Gastrocnemius medialis (tissue), 4 donors: ENCODE data around the gene TIMD4. TPM values are rescaled to one million over a fixed set of nuclear protein-coding genes. Genes with fewer than 3 reads are reported as not detected.
"Not testable (repeated sequence)": the region's sequence is repeated elsewhere in the genome, so short reads cannot be mapped to it uniquely, and the experiment has no call there.

Source experiments
- ATAC-seq, 2 donors: fragments of 150-250 bp; one replicate each; pipeline ENCODE4 v1.9.1; 2016
- DNase-seq, 2 donors: peaks; one replicate each; pipeline ENCODE4 v3.0.0-alpha.2; 2019
- H3K27ac ChIP-seq, 4 donors: fragments of 200-600 bp; sonication (generic); 1 replicate in 1 of 4; 2 replicates in 3 of 4; pipeline ENCODE4 v1.5.1; 2016 to 2018; ENCODE audit warnings: mild to moderate bottlenecking in 2 of 4, moderate library complexity in 1 of 4
- H3K27me3 ChIP-seq, 3 donors: fragments of 200-600 bp; sonication (generic) in 2 of 3; 1 replicate in 1 of 3; 2 replicates in 2 of 3; pipeline versions ENCODE4 v1.5.1 to v1.6.0; 2016 to 2019; ENCODE audit warnings: mild to moderate bottlenecking in 1 of 3, moderate library complexity in 1 of 3
- H3K36me3 ChIP-seq, 2 donors: fragments of 200-600 bp; sonication (generic) in 1 of 2; one replicate each; pipeline ENCODE4 v1.5.1; 2017 to 2018
- H3K4me1 ChIP-seq, 2 donors: fragments of 200-600 bp; sonication (generic) in 1 of 2; one replicate each; pipeline ENCODE4 v1.5.1; 2016 to 2017; ENCODE audit warnings: mild to moderate bottlenecking in 2 of 2
- H3K4me3 ChIP-seq, 4 donors: fragments of 200-600 bp; sonication (generic) in 3 of 4; 1 replicate in 1 of 4; 2 replicates in 3 of 4; pipeline ENCODE4 v1.5.1; 2016 to 2019; ENCODE audit warnings: mild to moderate bottlenecking in 2 of 4
- H3K9me3 ChIP-seq, 3 donors: fragments of 200-600 bp; sonication (generic) in 2 of 3; 1 replicate in 1 of 3; 2 replicates in 2 of 3; pipeline ENCODE4 v1.5.1; 2016 to 2019
- POLR2A ChIP-seq, 2 donors: fragments of 450-650 bp; IDR thresholded peaks; one replicate each; pipeline ENCODE4 v1.6.1; 2017; ENCODE audit warnings: antibody characterized with exemption in 2 of 2, mild to moderate bottlenecking in 2 of 2, moderate library complexity in 2 of 2
- in situ Hi-C, 4 donors: fragments of 200-750 bp; cut with MboI; loops; one replicate each; pipeline versions ENCODE4 v1.15.0 to v1.8.0; 2017; ENCODE audit warnings: low sequenced_read_pairs in 4 of 4
- intact Hi-C: fragments of 100-400 bp; cut with DNase I; formaldehyde crosslinking; loops from one replicate; pipeline ENCODE4 v1.15.1; 2023; ENCODE audit warnings: low total_unique reads
- total RNA-seq, 4 donors: library from RNA; depleted of rRNA; stranded (reverse); fragments of >200 nt; gene quantifications; one replicate each; pipeline versions ENCODE4 v1.1.0 to v1.2.3, GENCODE V29; 2016
- TF ChIP-seq, protein P1 (sequence below), 5 experiments: fragments of 450-650 bp in 3 of 5; fragments of 200-600 bp in 2 of 5; sonication (generic) in 2 of 5; IDR thresholded peaks in 4 of 5; conservative IDR thresholded peaks in 1 of 5; 1 replicate in 4 of 5; 2 replicates in 1 of 5; pipeline ENCODE4 v1.5.1; 2016 to 2019; ENCODE audit warnings: antibody characterized with exemption in 5 of 5, mild to moderate bottlenecking in 3 of 5, moderate library complexity in 3 of 5

TIMD4 gene
- total RNA-seq, 4 donors from 2014 or later, result not detected

DNA sequence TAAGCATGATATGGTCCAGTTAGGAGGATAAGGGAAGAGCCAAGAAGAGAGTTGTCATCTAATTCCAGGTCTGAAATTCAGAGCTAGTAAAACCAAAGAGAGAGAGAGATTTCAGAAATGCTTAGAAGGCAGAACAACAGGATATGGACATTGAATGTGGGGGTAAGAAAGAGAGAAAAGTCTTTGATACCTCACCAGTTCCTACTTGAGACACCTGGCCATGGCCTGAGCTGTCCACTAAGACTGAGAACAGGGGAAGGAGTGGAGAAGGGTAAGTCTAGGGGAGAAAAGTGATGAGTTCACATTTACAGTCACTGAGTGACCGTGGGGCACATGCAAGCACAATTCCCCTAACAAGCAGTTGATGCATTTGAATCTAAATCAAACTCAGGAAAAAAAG lies 35.5 kb downstream of the TIMD4 start:
- TF ChIP-seq POLR2A (IDR thresholded peaks at IDR 0.05), result no peak
- TF ChIP-seq, protein P1, sequence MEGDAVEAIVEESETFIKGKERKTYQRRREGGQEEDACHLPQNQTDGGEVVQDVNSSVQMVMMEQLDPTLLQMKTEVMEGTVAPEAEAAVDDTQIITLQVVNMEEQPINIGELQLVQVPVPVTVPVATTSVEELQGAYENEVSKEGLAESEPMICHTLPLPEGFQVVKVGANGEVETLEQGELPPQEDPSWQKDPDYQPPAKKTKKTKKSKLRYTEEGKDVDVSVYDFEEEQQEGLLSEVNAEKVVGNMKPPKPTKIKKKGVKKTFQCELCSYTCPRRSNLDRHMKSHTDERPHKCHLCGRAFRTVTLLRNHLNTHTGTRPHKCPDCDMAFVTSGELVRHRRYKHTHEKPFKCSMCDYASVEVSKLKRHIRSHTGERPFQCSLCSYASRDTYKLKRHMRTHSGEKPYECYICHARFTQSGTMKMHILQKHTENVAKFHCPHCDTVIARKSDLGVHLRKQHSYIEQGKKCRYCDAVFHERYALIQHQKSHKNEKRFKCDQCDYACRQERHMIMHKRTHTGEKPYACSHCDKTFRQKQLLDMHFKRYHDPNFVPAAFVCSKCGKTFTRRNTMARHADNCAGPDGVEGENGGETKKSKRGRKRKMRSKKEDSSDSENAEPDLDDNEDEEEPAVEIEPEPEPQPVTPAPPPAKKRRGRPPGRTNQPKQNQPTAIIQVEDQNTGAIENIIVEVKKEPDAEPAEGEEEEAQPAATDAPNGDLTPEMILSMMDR (IDR thresholded peaks at IDR 0.05 in 4 of 5, conservative IDR thresholded peaks at IDR 0.05 in 1 of 5), result no peak
- DNase-seq, result no peak
- intact Hi-C loops (no loop called here), in situ Hi-C loops (no loop called here)
- H3K4me3 ChIP-seq, result no peak overlapping the region
- ATAC-seq, result no peak
- no peaks in the 10 kb centered on the region for H3K27me3 ChIP-seq
- H3K4me1 ChIP-seq, result no peaks in the 10 kb centered on the region
- no peaks in the 10 kb centered on the region for H3K36me3 ChIP-seq
- H3K9me3 ChIP-seq, result no peaks in the 10 kb centered on the region
- H3K27ac ChIP-seq, result no peak overlapping the region

DNA sequence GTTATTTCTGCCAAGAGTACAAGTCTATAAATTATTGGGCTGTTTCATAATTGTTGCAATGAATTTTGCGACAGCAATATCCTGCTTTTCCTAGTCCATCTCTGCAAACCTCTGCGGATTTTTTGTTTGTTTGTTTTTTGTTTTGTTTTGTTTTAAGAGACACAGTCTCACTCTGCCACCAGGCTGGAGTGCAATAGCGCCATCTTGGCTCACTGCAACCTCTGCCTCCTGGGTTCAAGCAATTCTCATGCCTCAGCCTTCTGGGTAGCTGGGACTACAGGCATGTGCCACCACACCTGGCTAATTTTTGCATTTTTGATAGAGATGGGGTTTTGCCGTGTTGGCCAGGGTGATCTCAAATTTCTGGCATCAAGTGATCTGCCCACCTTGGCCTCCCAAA lies 37.3 kb downstream of the TIMD4 start:
- H3K4me1 ChIP-seq, intact Hi-C loops, ATAC-seq, H3K36me3 ChIP-seq, H3K27me3 ChIP-seq, H3K4me3 ChIP-seq, in situ Hi-C loops, DNase-seq, H3K27ac ChIP-seq, H3K9me3 ChIP-seq: not testable (repeated sequence)

DNA sequence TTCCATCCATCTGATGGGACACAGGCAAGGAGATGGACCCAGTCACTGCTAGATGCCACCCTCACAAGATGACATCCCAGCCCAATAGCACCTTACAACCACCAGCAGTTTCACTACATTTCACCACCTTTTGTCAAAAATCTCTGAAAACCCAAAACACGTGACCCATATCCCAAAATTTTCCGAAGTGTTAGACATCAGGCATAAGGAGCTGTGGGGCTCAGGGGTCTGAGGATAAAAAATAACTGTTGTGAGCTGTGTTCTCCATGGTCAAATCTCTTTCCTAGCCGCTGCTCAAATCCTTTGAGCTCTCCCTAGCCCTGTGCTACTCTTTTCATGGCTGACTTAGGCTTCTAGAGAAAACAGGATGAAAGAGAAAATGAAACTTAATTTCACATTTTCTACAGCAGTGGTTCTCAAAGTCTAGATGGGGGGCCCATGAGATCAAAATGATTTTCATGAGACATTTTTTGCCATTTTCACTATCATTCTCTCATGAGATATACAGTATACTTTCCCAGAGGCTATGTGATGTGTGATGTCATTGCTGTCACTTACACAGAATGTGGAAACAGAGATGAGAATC lies 40.7 kb downstream of the TIMD4 start:
- Histone ChIP-seq H3K27me3 (no peaks in the 10 kb centered on the region), H3K27ac (no peak overlapping the region), H3K9me3 (no peaks in the 10 kb centered on the region), H3K36me3 (no peaks in the 10 kb centered on the region), H3K4me3 (no peak overlapping the region), H3K4me1 (no peaks in the 10 kb centered on the region)
- DNase-seq (no peak), ATAC-seq (no peak)
- no peak for TF ChIP-seq POLR2A (IDR thresholded peaks at IDR 0.05)
- TF ChIP-seq, protein P1 (IDR thresholded peaks at IDR 0.05 in 4 of 5, conservative IDR thresholded peaks at IDR 0.05 in 1 of 5), result no peak
- intact Hi-C loops (no loop called here), in situ Hi-C loops (no loop called here)

DNA sequence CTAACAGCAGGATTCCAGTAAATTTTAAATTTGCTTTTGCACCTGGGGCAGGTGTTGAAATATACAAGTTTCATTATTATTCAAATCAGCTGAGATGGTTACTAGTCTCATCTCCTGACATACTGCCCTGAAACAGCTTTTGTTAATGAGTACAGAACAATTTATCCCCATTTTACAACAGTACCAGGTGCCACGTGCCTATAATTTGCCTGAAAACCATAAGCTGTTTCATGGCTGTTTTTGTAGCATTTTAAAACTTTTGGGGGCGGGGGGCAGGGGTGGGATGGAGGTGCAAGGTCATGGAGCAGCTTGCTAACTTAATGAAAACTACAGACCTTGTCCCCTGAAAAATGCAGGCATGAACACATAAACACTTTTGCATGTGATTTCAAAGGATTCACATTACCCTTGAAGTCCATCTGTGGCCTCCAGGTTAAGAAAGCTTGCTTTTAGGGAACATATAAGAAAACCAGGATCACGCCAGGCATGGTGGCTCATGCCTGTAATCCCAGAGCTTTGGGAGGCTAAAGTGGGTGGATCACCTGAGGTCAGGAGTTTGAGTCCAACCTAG lies 42.1 kb downstream of the TIMD4 start:
- Histone ChIP-seq H3K27me3 (no peaks in the 10 kb centered on the region), H3K4me3 (no peak overlapping the region), H3K36me3 (no peaks in the 10 kb centered on the region), H3K9me3 (no peaks in the 10 kb centered on the region), H3K27ac (no peak overlapping the region), H3K4me1 (no peaks in the 10 kb centered on the region)
- TF ChIP-seq, protein P1 (IDR thresholded peaks at IDR 0.05 in 4 of 5, conservative IDR thresholded peaks at IDR 0.05 in 1 of 5), result no peak
- no peak for TF ChIP-seq POLR2A (IDR thresholded peaks at IDR 0.05)
- DNase-seq (no peak), ATAC-seq (no peak)
- intact Hi-C loops (no loop called here), in situ Hi-C loops (no loop called here)

DNA sequence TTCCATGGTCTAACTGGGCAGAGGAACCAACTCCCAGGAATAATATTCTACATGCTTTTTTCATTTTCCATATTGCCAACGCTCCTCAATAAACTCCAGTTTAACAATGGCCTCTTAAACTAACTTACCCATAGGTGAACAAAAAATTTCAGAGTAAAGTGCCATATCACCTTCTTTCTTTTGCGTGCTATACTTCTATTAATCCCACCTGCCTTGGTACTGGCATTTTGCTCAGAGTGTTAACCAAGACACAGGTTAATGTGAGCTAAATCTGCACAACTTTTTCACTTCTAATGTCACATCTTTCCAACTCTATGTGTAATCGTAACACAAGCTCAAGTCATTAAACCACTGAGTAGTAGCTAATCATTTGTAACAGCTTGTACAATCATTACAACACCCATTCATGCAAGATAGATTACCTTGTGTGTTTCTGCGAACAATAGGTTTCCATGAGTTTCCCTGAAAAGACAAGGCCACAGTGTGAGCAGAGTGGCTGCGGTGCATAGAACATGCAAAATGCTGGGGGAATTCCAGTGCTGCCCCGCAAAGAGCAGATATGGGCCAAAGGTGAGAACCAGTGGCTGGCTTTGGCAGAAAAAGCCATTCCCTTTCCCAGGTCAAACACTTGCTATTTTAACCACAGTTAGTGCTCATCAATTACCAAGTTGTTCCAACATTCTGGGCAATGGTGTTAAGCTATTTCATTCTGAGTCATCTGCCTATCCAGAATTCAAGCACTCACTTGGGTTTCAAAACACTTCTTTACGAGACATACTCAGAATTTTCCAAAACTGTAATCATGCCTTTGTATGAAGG lies 42.8 kb downstream of the TIMD4 start:
- H3K4me1 ChIP-seq, result no peaks in the 10 kb centered on the region
- H3K27ac ChIP-seq, result no peak overlapping the region
- TF ChIP-seq POLR2A (IDR thresholded peaks at IDR 0.05), result no peak
- TF ChIP-seq, protein P1 (IDR thresholded peaks at IDR 0.05 in 4 of 5, conservative IDR thresholded peaks at IDR 0.05 in 1 of 5), result no peak
- no peak for ATAC-seq
- in situ Hi-C loops (no loop called here), intact Hi-C loops (no loop called here)
- no peak for DNase-seq
- no peaks in the 10 kb centered on the region for H3K36me3 ChIP-seq
- no peaks in the 10 kb centered on the region for H3K27me3 ChIP-seq
- H3K4me3 ChIP-seq, result no peak overlapping the region
- H3K9me3 ChIP-seq, result no peaks in the 10 kb centered on the region
